ENCODE results near the gene RPGRIP1.
A peak's percentile ranks its signal among the peaks of the same experiment; 100 is the strongest.

Gene RPGRIP1

GRCh38 chr14:21256539-21257393, 23.1 kb upstream of the RPGRIP1 start:
- no peak overlapping the region for H3K4me3 ChIP-seq (ENCODE audit: low read depth, low read length)
- peaks cover 96% of the 10 kb centered on the region for H3K36me3 ChIP-seq
- DNase-seq: no peak
- H3K27ac ChIP-seq: peak overlapping the region; percentile 19; the same call in 1 of the 2 replicates
- no peaks in the 10 kb centered on the region for H3K9me3 ChIP-seq (ENCODE audit: severe bottlenecking)
- no peaks in the 10 kb centered on the region for H3K27me3 ChIP-seq (ENCODE audit: insufficient read depth, low read depth, severe bottlenecking)
- TF ChIP-seq CTCF (IDR thresholded peaks at IDR 0.05; ENCODE audit: low read depth, low read length): no peak

- H3K9me3 ChIP-seq (ENCODE audit: severe bottlenecking): no peaks in the 10 kb centered on the region
- no peak for DNase-seq
- H3K27me3 ChIP-seq (ENCODE audit: insufficient read depth, low read depth, severe bottlenecking): no peaks in the 10 kb centered on the region
- H3K4me3 ChIP-seq (ENCODE audit: low read depth, low read length): no peak overlapping the region
- no peak overlapping the region for H3K27ac ChIP-seq
- TF ChIP-seq CTCF (IDR thresholded peaks at IDR 0.05; ENCODE audit: low read depth, low read length): no peak
- H3K36me3 ChIP-seq: peaks cover 96% of the 10 kb centered on the region
Observed at GRCh38 chr14:21257394-21257909, 22.4 kb upstream of the RPGRIP1 start.

GRCh38 chr14:21258005-21258888, 21.6 kb upstream of the RPGRIP1 start:
- no peaks in the 10 kb centered on the region for H3K27me3 ChIP-seq (ENCODE audit: insufficient read depth, low read depth, severe bottlenecking)
- no peak for TF ChIP-seq CTCF (IDR thresholded peaks at IDR 0.05; ENCODE audit: low read depth, low read length)
- H3K36me3 ChIP-seq: peaks cover 98% of the 10 kb centered on the region
- no peak for DNase-seq
- H3K9me3 ChIP-seq (ENCODE audit: severe bottlenecking): no peaks in the 10 kb centered on the region
- no peak overlapping the region for H3K27ac ChIP-seq
- H3K4me3 ChIP-seq (ENCODE audit: low read depth, low read length): no peak overlapping the region

- DNase-seq: no peak
- Histone ChIP-seq H3K27me3 (ENCODE audit: insufficient read depth, low read depth, severe bottlenecking) (no peaks in the 10 kb centered on the region), H3K27ac (no peak overlapping the region), H3K9me3 (ENCODE audit: severe bottlenecking) (no peaks in the 10 kb centered on the region), H3K36me3 (peaks cover 99% of the 10 kb centered on the region), H3K4me3 (ENCODE audit: low read depth, low read length) (no peak overlapping the region)
- no peak for TF ChIP-seq CTCF (IDR thresholded peaks at IDR 0.05; ENCODE audit: low read depth, low read length)
Observed at GRCh38 chr14:21258889-21259787, 20.7 kb upstream of the RPGRIP1 start.

- no peak overlapping the region for H3K4me3 ChIP-seq (ENCODE audit: low read depth, low read length)
- H3K9me3 ChIP-seq (ENCODE audit: severe bottlenecking): no peaks in the 10 kb centered on the region
- peak overlapping the region; percentile 24; the same call in 1 of the 2 replicates for H3K27ac ChIP-seq
- peaks cover 99% of the 10 kb centered on the region for H3K36me3 ChIP-seq
- DNase-seq: no peak
- no peaks in the 10 kb centered on the region for H3K27me3 ChIP-seq (ENCODE audit: insufficient read depth, low read depth, severe bottlenecking)
- TF ChIP-seq CTCF (IDR thresholded peaks at IDR 0.05; ENCODE audit: low read depth, low read length): no peak
Observed at GRCh38 chr14:21261824-21262223, 18.1 kb upstream of the RPGRIP1 start.
